Omental fat pad (tissue), 4 donors: ENCODE measurements around the gene TCHH. TPM values are rescaled to one million over a fixed set of nuclear protein-coding genes. Genes with fewer than 3 reads are reported as not detected.

Experiments
- ATAC-seq: fragments of 150-250 bp; one replicate; pipeline ENCODE4 v1.9.1; 2016; ENCODE audit warnings: mild to moderate bottlenecking, moderate library complexity; ENCODE audit not compliant: low FRiP score
- DNase-seq: peaks from one replicate; pipeline ENCODE4 v3.0.0-alpha.2; 2019; ENCODE audit warnings: low spot score
- total RNA-seq, 4 donors: library from RNA; depleted of rRNA; stranded (reverse); fragments of >200 nt; gene quantifications; one replicate each; pipeline ENCODE4 v1.1.0, GENCODE V29; 2016
- TF ChIP-seq, protein P1 (sequence below), 3 donors: fragments of 450-650 bp; IDR thresholded peaks; one replicate each; pipeline ENCODE4 v1.5.1; 2016 to 2017; ENCODE audit warnings: antibody characterized with exemption in 3 of 3, mild to moderate bottlenecking in 3 of 3, moderate library complexity in 2 of 3

The TCHH gene
- total RNA-seq, 4 donors from 2014 or later, result 0.19 to 1.4 (median 0.86) TPM

DNA sequence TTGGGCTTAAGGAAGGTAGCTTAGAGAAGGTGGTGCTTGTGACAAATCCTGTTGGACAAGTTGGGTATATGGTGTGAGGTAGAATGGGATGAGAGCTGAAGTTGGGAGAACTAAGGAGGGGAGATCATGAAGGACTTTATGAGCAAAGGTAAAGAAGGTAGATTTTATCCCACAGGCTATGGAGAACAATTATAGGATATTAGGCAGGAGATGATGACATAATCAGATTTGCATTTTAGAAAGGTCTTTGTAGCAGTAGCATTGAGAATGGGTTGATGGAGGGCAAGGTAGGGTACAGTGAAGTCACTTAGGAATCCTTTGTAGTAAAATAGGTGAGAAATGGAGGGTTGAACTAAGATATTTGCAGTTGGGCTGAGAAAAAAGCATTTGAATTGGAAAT, 14.9 kb upstream of the TCHH start:
- TF ChIP-seq, protein P1, sequence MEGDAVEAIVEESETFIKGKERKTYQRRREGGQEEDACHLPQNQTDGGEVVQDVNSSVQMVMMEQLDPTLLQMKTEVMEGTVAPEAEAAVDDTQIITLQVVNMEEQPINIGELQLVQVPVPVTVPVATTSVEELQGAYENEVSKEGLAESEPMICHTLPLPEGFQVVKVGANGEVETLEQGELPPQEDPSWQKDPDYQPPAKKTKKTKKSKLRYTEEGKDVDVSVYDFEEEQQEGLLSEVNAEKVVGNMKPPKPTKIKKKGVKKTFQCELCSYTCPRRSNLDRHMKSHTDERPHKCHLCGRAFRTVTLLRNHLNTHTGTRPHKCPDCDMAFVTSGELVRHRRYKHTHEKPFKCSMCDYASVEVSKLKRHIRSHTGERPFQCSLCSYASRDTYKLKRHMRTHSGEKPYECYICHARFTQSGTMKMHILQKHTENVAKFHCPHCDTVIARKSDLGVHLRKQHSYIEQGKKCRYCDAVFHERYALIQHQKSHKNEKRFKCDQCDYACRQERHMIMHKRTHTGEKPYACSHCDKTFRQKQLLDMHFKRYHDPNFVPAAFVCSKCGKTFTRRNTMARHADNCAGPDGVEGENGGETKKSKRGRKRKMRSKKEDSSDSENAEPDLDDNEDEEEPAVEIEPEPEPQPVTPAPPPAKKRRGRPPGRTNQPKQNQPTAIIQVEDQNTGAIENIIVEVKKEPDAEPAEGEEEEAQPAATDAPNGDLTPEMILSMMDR (IDR thresholded peaks at IDR 0.05), result no peak
- no peak for DNase-seq
- ATAC-seq, result no peak

DNA sequence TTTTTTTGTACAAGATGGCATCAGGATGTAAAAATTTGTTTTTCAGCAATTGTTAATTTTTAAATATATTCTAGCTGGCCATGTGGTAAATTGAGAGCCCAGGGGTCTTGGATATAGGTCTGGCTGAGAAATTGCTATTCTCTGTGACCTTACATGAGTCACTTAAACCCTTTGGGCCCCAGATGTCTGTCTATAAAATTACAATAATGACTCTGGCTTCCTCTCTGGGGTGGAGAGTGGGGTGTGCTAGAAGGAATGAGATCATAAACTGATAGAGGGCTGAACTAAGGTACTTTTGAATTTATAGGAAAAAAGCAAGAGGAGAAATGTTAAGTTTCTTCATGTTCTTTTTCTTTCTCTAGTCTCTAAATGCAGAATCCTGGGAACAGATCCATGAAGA, 12.4 kb upstream of the TCHH start:
- no peak for DNase-seq
- no peak for ATAC-seq
- TF ChIP-seq, protein P1 (IDR thresholded peaks at IDR 0.05), result no peak

DNA sequence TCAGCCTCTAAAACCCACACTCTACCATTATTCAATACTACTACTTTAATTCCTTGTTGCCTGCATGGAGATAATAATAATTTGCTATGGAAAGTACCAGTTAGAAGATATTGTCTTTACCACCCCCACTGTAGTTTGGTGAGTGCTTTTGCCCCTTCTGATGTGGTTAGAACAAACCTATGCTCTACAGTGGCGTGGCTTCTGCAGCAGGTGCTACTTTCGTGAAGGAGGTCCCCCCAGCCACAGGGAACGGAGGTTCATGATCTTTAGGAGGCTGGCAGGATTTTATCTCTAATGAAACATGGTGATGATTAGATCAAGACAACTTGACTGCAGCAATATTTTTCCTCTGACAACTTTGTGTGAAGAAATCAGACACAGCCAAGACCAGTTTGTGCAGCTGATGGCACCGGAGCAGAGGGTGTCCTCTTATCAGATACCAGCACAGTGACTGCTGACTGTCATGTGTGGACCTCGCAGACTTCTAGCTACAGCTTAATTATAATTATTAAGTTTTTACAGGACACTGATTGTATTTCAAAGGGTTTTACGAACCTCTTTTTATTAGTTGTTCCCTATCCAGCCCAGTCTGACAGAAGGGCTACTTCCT, 10.7 kb upstream of the TCHH start:
- TF ChIP-seq, protein P1 (IDR thresholded peaks at IDR 0.05), result no peak
- ATAC-seq, result no peak
- DNase-seq, result no peak

DNA sequence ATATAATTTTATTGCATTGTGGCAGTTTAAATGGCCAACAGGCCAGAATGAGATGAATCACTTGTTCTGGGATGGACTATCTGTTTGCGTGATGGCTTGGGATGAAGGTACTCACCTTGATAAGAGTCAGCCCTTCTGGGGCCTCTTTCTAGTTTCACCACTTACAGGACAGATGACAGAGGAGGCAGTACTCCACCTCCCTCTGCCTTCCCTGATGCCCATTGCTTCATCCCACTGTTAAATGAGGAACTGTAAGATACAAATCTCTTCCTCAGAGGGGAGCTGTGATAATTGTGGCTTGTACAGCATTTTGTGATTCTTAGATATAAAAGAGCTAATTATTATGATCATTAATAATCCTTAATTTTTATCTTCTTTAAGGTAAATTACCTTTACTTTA, 3.7 kb upstream of the TCHH start:
- TF ChIP-seq, protein P1 (IDR thresholded peaks at IDR 0.05), result no peak
- no peak for DNase-seq
- no peak for ATAC-seq

DNA sequence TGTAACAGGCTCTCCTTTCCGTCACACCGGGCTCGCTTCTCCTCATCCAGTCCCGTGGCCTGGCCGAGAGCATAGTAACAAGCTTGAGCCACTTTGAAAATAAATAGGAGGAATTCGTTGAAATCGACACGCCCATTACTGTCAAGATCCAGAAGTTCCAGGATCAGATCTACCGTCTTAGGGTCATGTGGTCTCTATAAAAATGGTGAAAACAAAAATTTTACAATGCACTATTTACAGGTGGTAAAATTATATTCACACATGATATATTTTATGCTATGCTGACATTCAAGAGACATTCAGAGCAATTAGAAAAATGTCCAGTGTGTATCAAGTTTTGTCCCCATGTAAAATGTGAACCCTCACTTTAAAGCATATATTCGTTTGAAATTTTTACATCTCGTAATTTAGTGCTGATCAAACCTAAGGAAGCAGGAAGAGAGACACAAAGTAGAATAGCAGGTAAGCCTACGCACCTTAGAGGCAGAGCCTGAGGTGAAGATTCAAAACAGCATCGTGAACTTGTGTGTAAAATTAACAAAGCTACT, 2.3 kb downstream of the TCHH start:
- TF ChIP-seq, protein P1 (IDR thresholded peaks at IDR 0.05), result no peak
- no peak for ATAC-seq

DNA sequence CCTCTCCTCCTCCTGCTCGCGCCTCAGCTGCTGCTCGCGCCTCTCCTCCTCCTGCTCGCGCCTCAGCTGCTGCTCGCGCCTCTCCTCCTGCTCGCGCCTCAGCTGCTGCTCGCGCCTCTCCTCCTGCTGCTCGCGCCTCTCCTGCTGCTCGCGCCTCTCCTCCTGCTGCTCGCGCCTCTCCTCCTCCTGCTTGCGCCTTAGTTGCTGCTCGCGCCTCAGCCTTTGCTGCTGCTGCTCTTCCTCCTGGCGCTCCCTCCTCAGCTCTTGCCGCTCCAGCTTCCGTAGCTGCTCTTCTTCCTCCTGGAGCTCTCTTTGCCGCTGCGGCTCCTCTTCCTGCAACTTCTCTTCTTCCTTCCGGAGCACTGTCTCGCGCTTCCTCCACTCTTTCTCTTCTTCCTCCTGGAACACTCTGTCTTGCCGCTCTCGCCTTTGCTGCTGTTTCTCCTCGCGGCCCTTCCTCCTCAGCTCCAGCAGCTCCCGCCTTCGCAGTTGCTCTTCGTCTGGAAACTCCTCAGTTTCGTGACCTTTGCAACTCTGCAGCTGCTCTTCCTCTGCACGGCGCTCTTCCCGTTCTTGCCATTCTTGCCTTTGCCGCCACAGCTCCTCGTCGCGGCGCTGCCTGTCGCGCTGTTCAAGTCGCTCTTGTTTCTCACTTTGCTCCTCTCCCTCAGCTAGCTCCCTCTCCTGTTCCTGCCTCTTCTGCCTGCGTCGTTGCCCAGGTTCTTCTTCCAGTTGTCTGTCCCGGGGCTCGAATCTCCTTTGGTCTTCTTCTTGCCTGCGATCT, 3.0 kb downstream of the TCHH start:
- TF ChIP-seq, protein P1 (IDR thresholded peaks at IDR 0.05), result no peak
- DNase-seq (no peak), ATAC-seq (no peak)

More for the DNA sequence above, 2.3 kb downstream of the TCHH start:
- DNase-seq, result no peak
